ENCODE results near the gene CNIH1. TPM values are rescaled to one million over a fixed set of nuclear protein-coding genes. Genes with fewer than 3 reads are reported as not detected.
A peak's percentile ranks its signal among the peaks of the same experiment; 100 is the strongest.
"Not testable (repeated sequence)": the region's sequence is repeated elsewhere in the genome, so short reads cannot be mapped to it uniquely, and the experiment has no call there.

CNIH1 gene
- total RNA-seq, 4 donors from 2014 or later = 95.1 to 204 (median 164) TPM

DNA sequence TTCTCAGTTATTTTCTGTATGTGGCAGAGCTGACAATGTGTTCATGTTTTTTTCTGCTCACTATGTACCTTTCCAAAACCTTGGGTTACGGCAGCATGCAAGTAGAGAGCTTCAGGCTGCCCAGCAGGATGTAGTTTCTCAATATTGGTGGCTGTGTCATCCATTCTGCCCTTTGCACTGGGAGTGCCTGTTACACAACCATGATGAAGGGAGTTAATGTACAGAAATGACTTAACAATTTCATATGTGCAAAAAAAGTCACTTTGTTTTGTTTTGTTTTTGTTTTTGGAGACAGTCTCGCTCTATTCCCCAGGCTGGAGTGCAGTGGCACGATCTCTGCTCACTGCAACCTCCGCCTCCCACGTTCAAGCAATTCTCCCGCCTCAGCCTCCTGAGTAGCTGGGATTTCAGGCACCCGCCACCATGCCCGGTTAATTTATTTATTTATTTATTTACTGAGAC, 6.1 kb upstream of the CNIH1 start:
- intact Hi-C loops (cut with DNase I) = no loop called here
- TF ChIP-seq, protein P1, sequence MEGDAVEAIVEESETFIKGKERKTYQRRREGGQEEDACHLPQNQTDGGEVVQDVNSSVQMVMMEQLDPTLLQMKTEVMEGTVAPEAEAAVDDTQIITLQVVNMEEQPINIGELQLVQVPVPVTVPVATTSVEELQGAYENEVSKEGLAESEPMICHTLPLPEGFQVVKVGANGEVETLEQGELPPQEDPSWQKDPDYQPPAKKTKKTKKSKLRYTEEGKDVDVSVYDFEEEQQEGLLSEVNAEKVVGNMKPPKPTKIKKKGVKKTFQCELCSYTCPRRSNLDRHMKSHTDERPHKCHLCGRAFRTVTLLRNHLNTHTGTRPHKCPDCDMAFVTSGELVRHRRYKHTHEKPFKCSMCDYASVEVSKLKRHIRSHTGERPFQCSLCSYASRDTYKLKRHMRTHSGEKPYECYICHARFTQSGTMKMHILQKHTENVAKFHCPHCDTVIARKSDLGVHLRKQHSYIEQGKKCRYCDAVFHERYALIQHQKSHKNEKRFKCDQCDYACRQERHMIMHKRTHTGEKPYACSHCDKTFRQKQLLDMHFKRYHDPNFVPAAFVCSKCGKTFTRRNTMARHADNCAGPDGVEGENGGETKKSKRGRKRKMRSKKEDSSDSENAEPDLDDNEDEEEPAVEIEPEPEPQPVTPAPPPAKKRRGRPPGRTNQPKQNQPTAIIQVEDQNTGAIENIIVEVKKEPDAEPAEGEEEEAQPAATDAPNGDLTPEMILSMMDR (IDR thresholded peaks at IDR 0.05) = no peak
- TF ChIP-seq POLR2A (IDR thresholded peaks at IDR 0.05) = no peak

DNA sequence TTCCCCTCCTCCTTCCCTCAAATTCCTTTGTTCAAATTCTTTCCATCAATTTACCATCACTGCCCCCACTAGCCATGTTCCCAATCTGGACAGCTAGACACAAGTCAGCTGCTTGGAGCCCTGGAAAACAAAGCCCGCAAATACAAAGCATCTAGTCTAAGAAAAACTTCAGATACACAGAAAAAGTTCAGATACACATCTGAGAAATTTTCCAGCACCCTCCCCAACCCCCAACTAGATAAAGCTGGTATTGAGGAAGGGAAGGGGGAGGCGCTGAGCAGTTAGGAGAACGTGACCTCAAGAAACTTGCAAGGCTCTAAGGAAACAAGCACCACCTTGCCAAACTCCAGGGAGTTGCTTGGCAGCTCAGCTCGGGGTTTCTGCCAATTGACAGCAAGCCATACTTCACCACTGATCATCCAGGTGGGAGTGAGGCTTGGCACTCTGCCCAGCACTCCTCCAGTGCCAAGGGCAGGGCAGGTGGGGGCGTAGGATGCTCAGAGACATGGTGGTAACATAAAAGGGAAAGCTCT, 5.1 kb upstream of the CNIH1 start:
- H3K9me3 ChIP-seq = no peaks in the 10 kb centered on the region
- peak overlapping the region; percentile 42 to 81 (median 70) for H3K27ac ChIP-seq
- no peaks in the 10 kb centered on the region for H3K27me3 ChIP-seq
- H3K4me3 ChIP-seq = no peak overlapping the region
- TF ChIP-seq, protein P1 (IDR thresholded peaks at IDR 0.05) = no peak
- TF ChIP-seq POLR2A (IDR thresholded peaks at IDR 0.05) = no peak
- peaks cover 10 to 62% (median 28%) of the 10 kb centered on the region in 3 donors for H3K4me1 ChIP-seq
- H3K36me3 ChIP-seq = no peaks in the 10 kb centered on the region
- WGBS, 2 donors = 20 to 22% methylated on average over 4 of the region's 5 CpGs
- DNase-seq = no peak
- intact Hi-C loops (cut with DNase I) = no loop called here

More for the DNA sequence above, 6.1 kb upstream of the CNIH1 start:
- 57 to 78% methylated on average over 8 of the region's 8 CpGs for WGBS, 2 donors
- no peaks in the 10 kb centered on the region for H3K36me3 ChIP-seq
- H3K27ac ChIP-seq = peak overlapping the region; percentile 54 to 81 (median 70)
- peaks cover 6 to 59% (median 28%) of the 10 kb centered on the region in 3 donors for H3K4me1 ChIP-seq
- no peaks in the 10 kb centered on the region for H3K27me3 ChIP-seq
- no peaks in the 10 kb centered on the region for H3K9me3 ChIP-seq
- no peak overlapping the region for H3K4me3 ChIP-seq
- no peak for DNase-seq

DNA sequence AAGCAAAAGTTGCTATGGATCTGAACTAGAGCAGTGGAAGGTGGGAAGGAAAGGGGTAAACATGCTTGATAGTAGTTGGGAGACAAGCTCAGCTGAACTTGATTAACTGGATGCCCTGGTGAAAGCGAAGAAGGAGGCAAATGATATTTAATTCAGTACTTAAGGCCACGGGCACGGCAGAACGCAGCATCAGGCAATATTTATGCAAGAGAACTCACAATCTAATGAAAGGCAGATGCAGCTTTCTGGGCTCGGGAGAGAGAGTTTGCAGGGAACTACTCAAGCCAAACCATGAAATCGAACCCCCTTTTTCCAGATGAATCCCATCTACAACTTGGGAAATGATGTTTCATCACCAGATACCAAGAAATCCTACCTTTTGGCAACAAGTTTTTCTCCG, 3.5 kb upstream of the CNIH1 start:
- DNase-seq = no peak
- Histone ChIP-seq H3K9me3 (no peaks in the 10 kb centered on the region), H3K36me3 (no peaks in the 10 kb centered on the region), H3K4me1 (peaks cover 15 to 55% (median 29%) of the 10 kb centered on the region in 3 donors), H3K27ac (no peak overlapping the region), H3K27me3 (no peaks in the 10 kb centered on the region), H3K4me3 (no peak overlapping the region)
- intact Hi-C loops (cut with DNase I) = no loop called here
- 83 to 91% methylated on average over 7 of the region's 7 CpGs for WGBS, 2 donors
- TF ChIP-seq, protein P1 (IDR thresholded peaks at IDR 0.05) = no peak
- no peak for TF ChIP-seq POLR2A (IDR thresholded peaks at IDR 0.05)

DNA sequence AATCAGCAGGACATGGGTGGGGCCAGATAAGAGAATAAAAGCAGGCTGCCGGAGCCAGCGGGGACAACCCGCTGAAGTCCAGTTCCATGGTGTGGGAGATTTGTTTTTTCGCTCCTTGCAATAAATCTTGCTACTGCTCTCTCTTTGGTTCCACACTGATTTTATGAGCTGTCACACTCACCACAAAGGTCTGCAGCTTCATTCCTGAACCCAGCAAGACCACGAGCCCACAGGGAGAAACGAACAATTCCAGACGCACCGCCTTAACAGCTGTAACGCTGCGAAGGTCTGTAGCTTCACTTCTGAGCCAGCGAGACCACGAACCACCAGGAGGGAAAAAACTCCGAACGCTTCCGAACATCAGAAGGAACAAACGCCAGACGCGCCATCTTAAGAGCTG, 2.8 kb upstream of the CNIH1 start:
- no peak for DNase-seq
- H3K27ac ChIP-seq = no peak overlapping the region
- H3K9me3 ChIP-seq = no peaks in the 10 kb centered on the region
- no peak overlapping the region for H3K4me3 ChIP-seq
- H3K4me1 ChIP-seq = peaks cover 17 to 60% (median 31%) of the 10 kb centered on the region in 3 donors
- no peaks in the 10 kb centered on the region for H3K36me3 ChIP-seq
- no peaks in the 10 kb centered on the region for H3K27me3 ChIP-seq
- WGBS, 2 donors = 90 to 94% methylated on average over 12 to 18 of the region's 18 CpGs
- TF ChIP-seq POLR2A (IDR thresholded peaks at IDR 0.05) = no peak
- TF ChIP-seq, protein P1 (IDR thresholded peaks at IDR 0.05) = no peak
- intact Hi-C loops (cut with DNase I) = no loop called here

DNA sequence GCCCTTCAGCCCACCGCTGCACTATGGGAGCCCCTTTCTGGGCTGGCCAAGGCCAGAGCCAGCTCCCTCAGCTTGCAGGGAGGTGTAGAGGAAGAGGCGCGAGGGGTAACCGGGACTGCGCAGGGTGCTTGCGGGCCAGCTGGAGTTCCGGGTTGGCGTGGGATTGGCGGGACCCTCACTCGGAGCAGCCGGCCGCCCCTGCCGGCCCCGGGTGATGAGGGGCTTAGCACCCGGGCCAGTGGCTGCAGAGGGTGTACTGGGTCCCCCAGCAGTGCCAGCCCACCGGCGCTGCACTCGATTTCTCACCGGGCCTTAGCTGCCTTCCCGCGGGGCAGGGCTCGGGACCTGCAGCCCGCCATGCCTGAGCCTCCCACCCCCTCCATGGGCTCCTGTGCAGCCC, 1.8 kb upstream of the CNIH1 start:
- H3K4me1 ChIP-seq = peaks cover 17 to 70% (median 31%) of the 10 kb centered on the region in 3 donors
- H3K27me3 ChIP-seq; H3K36me3 ChIP-seq; DNase-seq; H3K9me3 ChIP-seq; H3K4me3 ChIP-seq; H3K27ac ChIP-seq; intact Hi-C loops (cut with DNase I): not testable (repeated sequence)
- WGBS, 2 donors = 83 to 100% methylated on average over 1 to 2 of the region's 23 CpGs
